GM12878 (cell line): ENCODE results near the gene SBF2. TPM values are rescaled to one million over a fixed set of nuclear protein-coding genes. Genes with fewer than 3 reads are reported as not detected.

Experiments used
- ATAC-seq: fragments of 200-7000 bp; cut with Tn5 transposase; 3 replicates; pipeline ENCODE4 v1.9.1; 2020; ENCODE audit warnings: mild to moderate bottlenecking, moderate library complexity
- BruUV-seq: library from RNA; stranded (reverse); fragments of 400-500 nt; replicated peaks from 2 replicates; lab custom pipeline; 2021; lab: Mats Ljungman, UMichigan
- CTCF ChIA-PET: fragments of 300-600 bp; sonication (Branson Sonifier 250); formaldehyde crosslinking; extraction: SDS; loops from one replicate; lab custom pipeline; 2021; ENCODE audit warnings: inconsistent platforms; lab: Yijun Ruan, JAX
- POLR2A ChIA-PET: fragments of 350-600 bp; formaldehyde crosslinking; extraction: SDS; loops from one replicate; lab custom pipeline; 2021; ENCODE audit warnings: inconsistent platforms; lab: Charles Lee
- RAD21 ChIA-PET: fragments of 300-600 bp; sonication (Branson Sonifier 250); formaldehyde crosslinking; loops from one replicate; lab custom pipeline; 2023; ENCODE audit warnings: antibody characterized with exemption; ENCODE audit not compliant: unreplicated experiment; lab: Charles Lee
- SMC1A ChIA-PET: fragments of 300-600 bp; sonication (Branson Sonifier 250); formaldehyde crosslinking; loops from one replicate; lab custom pipeline; 2023; ENCODE audit not compliant: unreplicated experiment, uncharacterized antibody; lab: Charles Lee
- DNase-seq: peaks from one replicate; pipeline ENCODE4 v3.0.0-alpha.2; 2011; ENCODE audit warnings: low read depth, low spot score
- FAIRE-seq: peaks from 3 replicates; lab custom pipeline; 2011; peaks lifted over from hg19 to GRCh38; lab: Jason Lieb, UNC
- H2AFZ ChIP-seq: 2 replicates; pipeline ENCODE4 v1.6.0; 2011; ENCODE audit warnings: low read depth, low read length, control low read depth; ENCODE audit not compliant: control insufficient read depth
- H3K27ac ChIP-seq: 2 replicates; pipeline ENCODE4 v1.5.1; 2011; ENCODE audit warnings: control low read depth; ENCODE audit not compliant: control insufficient read depth, insufficient read depth
- H3K27me3 ChIP-seq, 2 experiments: replicated peaks in 1 of 2; 2 replicates each; pipeline versions ENCODE4 v1.6.0 to v1.6.1; 2011; ENCODE audit warnings: low read length in 1 of 2; ENCODE audit not compliant: control insufficient read depth in 2 of 2, insufficient read depth in 2 of 2
- H3K36me3 ChIP-seq, 2 experiments: 2 replicates each; pipeline ENCODE4 v1.5.1; 2011; ENCODE audit warnings: low read length in 1 of 2; ENCODE audit not compliant: control insufficient read depth in 2 of 2, insufficient read depth in 2 of 2
- H3K4me1 ChIP-seq: 2 replicates; pipeline ENCODE4 v1.6.1; 2011; ENCODE audit warnings: mild to moderate bottlenecking, low read length, moderate library complexity, mixed read lengths; ENCODE audit not compliant: control insufficient read depth, insufficient read depth
- H3K4me2 ChIP-seq: 2 replicates; pipeline ENCODE4 v1.6.0; 2011; ENCODE audit warnings: control low read depth; ENCODE audit not compliant: control insufficient read depth, insufficient read depth
- H3K4me3 ChIP-seq: fragments of 200-600 bp; sonication (generic); 2 replicates; pipeline ENCODE4 v1.5.1; 2016
- H3K79me2 ChIP-seq: 2 replicates; pipeline ENCODE4 v1.6.0; 2011; ENCODE audit warnings: low read length; ENCODE audit not compliant: control insufficient read depth, insufficient read depth
- H3K9ac ChIP-seq: 2 replicates; pipeline ENCODE4 v1.8.0; 2011; ENCODE audit warnings: low read length, control low read depth, mixed read lengths; ENCODE audit not compliant: control insufficient read depth, insufficient read depth
- H3K9me3 ChIP-seq: replicated peaks from 3 replicates; pipeline ENCODE4 v1.5.1; 2011; ENCODE audit warnings: mild to moderate bottlenecking, low read length; ENCODE audit not compliant: control insufficient read depth, insufficient read depth
- H4K20me1 ChIP-seq: 2 replicates; pipeline ENCODE4 v1.6.0; 2011; ENCODE audit not compliant: control insufficient read depth, insufficient read depth
- BRCA1 ChIP-seq: IDR thresholded peaks from 2 replicates; pipeline ENCODE4 v1.6.1; 2011; ENCODE audit warnings: low read depth, low read length, improper control_type of control experiment
- EED ChIP-seq: sonication (generic); IDR thresholded peaks from 2 replicates; pipeline ENCODE4 v1.6.1; 2016; ENCODE audit warnings: antibody characterized with exemption, low read depth
- FOS ChIP-seq: IDR thresholded peaks from 3 replicates; pipeline ENCODE4 v1.6.1; 2011; ENCODE audit warnings: borderline replicate concordance; ENCODE audit not compliant: insufficient read length; ENCODE audit errors: extremely low read depth
- HSF1 ChIP-seq: fragments of 150-350 bp; IDR thresholded peaks from 2 replicates; pipeline ENCODE4 v1.6.1; 2014; ENCODE audit warnings: mild to moderate bottlenecking, low read depth, low read length
- SREBF1 ChIP-seq: IDR thresholded peaks from 2 replicates; pipeline ENCODE4 v1.6.1; 2012; ENCODE audit warnings: mild to moderate bottlenecking, low read length
- SUPT20H ChIP-seq: IDR thresholded peaks from 2 replicates; pipeline ENCODE4 v1.6.1; 2011; ENCODE audit warnings: low read depth, mild to moderate bottlenecking, low read length, moderate library complexity, borderline replicate concordance; ENCODE audit not compliant: control insufficient read depth
- TAF1 ChIP-seq: IDR thresholded peaks from 2 replicates; pipeline ENCODE4 v1.6.1; 2011; ENCODE audit warnings: mild to moderate bottlenecking, low read depth, low read length, borderline replicate concordance
- ZNF384 ChIP-seq: IDR thresholded peaks from 2 replicates; pipeline ENCODE4 v1.6.1; 2012; ENCODE audit warnings: low read depth, mild to moderate bottlenecking, low read length, improper control_type of control experiment, borderline replicate concordance
- in situ Hi-C: fragments of 300-500 bp; cut with MboI; formaldehyde crosslinking; loops from 9 replicates; pipeline ENCODE4 v1.14.3; 2018; ENCODE audit warnings: mixed read lengths
- intact Hi-C: fragments of 100-400 bp; cut with micrococcal nuclease; formaldehyde crosslinking; loops from one replicate; pipeline ENCODE4 v1.14.2; 2022; ENCODE audit not compliant: unreplicated experiment
- polyA plus RNA-seq, 11 experiments: library from polyadenylated mRNA; depleted of rRNA in 4 of 11; unstranded in 6 of 11; stranded (reverse) in 5 of 11; fragments of >200 nt; fragmentation: Nextera tagmentation in 4 of 11; fragmentation: Illumina TruSeq in 1 of 11; extraction: Ambion mirVana in 4 of 11; extraction: Trizol in 1 of 11; gene quantifications; 1 replicate in 1 of 11; 2 replicates in 10 of 11; pipeline versions ENCODE4 v1.2.1 to v1.2.3, GENCODE V29; 2011 to 2016; ENCODE audit warnings: inconsistent platforms in 2 of 11, missing spikeins in 2 of 11, low read depth in 1 of 11
- total RNA-seq, 4 experiments: library from RNA; depleted of rRNA in 3 of 4; stranded (reverse); fragments of >200 nt in 3 of 4; fragmentation: Illumina TruSeq in 1 of 4; extraction: Trizol in 1 of 4; gene quantifications; 2 replicates each; pipeline versions ENCODE4 v1.2.1 to v1.2.3, GENCODE V29; 2013 to 2021
- TF ChIP-seq, protein P1 (sequence below), 3 experiments: IDR thresholded peaks in 2 of 3; conservative IDR thresholded peaks in 1 of 3; 2 replicates each; pipeline ENCODE4 v1.5.1; 2011; ENCODE audit warnings: low read depth in 3 of 3, low read length in 3 of 3, mild to moderate bottlenecking in 3 of 3, control low read depth in 2 of 3, moderate library complexity in 2 of 3, inconsistent platforms in 1 of 3, mixed read lengths in 1 of 3; ENCODE audit not compliant: control insufficient read depth in 2 of 3, insufficient read depth in 1 of 3; ENCODE audit errors: extremely low read depth in 1 of 3
- TF ChIP-seq, protein P2 (sequence below): fragments of 450-650 bp; formaldehyde crosslinking; IDR thresholded peaks from 2 replicates; pipeline ENCODE4 v1.4.0; 2020; ENCODE audit warnings: mild to moderate bottlenecking, moderate library complexity
- TF ChIP-seq, protein P3 (sequence below): IDR thresholded peaks from 2 replicates; pipeline ENCODE4 v1.6.1; 2012; ENCODE audit warnings: improper control_type of control experiment, low read depth, low read length; ENCODE audit not compliant: insufficient replicate concordance

Gene SBF2
- total and polyA plus RNA-seq, 10 of the 15 experiments (the other 5 are each of a cell fraction or from before 2014, with no cell fraction given), result 0.24 to 2.3 (median 1.1) TPM

DNA sequence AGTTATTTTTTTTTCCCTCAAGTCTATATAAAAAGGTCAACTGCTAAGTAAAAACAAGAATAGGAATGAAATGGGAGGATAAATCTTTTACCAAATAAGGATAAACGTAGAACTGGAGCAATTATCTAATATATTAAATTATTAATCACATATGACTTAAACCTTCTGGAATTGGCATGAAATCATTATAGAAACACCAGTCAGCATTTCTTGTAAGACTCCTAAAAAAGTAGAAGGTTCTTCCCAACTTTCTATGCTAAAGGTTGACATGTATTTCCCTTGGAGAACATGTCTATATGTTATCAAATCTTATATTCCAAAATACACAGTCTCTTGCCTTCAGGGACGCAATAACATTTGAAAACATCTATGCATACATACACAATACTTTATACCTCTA, 143.2 kb downstream of the SBF2 start (continued):
- TF ChIP-seq, protein P1, sequence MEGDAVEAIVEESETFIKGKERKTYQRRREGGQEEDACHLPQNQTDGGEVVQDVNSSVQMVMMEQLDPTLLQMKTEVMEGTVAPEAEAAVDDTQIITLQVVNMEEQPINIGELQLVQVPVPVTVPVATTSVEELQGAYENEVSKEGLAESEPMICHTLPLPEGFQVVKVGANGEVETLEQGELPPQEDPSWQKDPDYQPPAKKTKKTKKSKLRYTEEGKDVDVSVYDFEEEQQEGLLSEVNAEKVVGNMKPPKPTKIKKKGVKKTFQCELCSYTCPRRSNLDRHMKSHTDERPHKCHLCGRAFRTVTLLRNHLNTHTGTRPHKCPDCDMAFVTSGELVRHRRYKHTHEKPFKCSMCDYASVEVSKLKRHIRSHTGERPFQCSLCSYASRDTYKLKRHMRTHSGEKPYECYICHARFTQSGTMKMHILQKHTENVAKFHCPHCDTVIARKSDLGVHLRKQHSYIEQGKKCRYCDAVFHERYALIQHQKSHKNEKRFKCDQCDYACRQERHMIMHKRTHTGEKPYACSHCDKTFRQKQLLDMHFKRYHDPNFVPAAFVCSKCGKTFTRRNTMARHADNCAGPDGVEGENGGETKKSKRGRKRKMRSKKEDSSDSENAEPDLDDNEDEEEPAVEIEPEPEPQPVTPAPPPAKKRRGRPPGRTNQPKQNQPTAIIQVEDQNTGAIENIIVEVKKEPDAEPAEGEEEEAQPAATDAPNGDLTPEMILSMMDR (IDR thresholded peaks at IDR 0.05 in 2 of 3, conservative IDR thresholded peaks at IDR 0.05 in 1 of 3; ENCODE audit: control insufficient read depth in 2 of 3, extremely low read depth in 1 of 3, insufficient read depth in 1 of 3, low read depth in 3 of 3, low read length in 3 of 3), result no peak
- TF ChIP-seq SREBF1 (no peak), FOS (no peak), EED (no peak), BRCA1 (no peak), TAF1 (no peak)
- TF ChIP-seq, protein P2, sequence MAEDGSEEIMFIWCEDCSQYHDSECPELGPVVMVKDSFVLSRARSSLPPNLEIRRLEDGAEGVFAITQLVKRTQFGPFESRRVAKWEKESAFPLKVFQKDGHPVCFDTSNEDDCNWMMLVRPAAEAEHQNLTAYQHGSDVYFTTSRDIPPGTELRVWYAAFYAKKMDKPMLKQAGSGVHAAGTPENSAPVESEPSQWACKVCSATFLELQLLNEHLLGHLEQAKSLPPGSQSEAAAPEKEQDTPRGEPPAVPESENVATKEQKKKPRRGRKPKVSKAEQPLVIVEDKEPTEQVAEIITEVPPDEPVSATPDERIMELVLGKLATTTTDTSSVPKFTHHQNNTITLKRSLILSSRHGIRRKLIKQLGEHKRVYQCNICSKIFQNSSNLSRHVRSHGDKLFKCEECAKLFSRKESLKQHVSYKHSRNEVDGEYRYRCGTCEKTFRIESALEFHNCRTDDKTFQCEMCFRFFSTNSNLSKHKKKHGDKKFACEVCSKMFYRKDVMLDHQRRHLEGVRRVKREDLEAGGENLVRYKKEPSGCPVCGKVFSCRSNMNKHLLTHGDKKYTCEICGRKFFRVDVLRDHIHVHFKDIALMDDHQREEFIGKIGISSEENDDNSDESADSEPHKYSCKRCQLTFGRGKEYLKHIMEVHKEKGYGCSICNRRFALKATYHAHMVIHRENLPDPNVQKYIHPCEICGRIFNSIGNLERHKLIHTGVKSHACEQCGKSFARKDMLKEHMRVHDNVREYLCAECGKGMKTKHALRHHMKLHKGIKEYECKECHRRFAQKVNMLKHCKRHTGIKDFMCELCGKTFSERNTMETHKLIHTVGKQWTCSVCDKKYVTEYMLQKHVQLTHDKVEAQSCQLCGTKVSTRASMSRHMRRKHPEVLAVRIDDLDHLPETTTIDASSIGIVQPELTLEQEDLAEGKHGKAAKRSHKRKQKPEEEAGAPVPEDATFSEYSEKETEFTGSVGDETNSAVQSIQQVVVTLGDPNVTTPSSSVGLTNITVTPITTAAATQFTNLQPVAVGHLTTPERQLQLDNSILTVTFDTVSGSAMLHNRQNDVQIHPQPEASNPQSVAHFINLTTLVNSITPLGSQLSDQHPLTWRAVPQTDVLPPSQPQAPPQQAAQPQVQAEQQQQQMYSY (CRISPR knock-in tag), result no peak

DNA sequence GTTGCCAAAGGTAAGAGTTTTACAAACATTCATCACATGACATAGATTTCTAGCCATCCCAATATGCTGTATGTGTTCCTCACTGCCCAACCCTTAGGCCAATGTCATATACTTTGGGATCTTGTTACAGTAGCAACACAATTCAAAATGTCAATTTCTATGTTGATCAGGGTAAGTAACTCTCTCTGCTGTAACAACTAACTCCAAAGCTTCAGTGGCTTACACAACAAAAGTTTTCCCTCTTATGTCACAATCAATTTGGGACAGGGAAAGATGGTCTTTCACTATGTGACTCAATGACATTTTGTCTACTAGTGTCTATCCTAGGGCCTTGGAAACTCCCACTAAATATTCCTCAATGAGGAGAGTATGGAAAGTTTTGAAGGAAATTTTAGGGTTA, 144.5 kb downstream of the SBF2 start:
- no peak for FAIRE-seq
- TF ChIP-seq HSF1 (no peak), ZNF384 (no peak), SUPT20H (no peak)
- TF ChIP-seq, protein P3, sequence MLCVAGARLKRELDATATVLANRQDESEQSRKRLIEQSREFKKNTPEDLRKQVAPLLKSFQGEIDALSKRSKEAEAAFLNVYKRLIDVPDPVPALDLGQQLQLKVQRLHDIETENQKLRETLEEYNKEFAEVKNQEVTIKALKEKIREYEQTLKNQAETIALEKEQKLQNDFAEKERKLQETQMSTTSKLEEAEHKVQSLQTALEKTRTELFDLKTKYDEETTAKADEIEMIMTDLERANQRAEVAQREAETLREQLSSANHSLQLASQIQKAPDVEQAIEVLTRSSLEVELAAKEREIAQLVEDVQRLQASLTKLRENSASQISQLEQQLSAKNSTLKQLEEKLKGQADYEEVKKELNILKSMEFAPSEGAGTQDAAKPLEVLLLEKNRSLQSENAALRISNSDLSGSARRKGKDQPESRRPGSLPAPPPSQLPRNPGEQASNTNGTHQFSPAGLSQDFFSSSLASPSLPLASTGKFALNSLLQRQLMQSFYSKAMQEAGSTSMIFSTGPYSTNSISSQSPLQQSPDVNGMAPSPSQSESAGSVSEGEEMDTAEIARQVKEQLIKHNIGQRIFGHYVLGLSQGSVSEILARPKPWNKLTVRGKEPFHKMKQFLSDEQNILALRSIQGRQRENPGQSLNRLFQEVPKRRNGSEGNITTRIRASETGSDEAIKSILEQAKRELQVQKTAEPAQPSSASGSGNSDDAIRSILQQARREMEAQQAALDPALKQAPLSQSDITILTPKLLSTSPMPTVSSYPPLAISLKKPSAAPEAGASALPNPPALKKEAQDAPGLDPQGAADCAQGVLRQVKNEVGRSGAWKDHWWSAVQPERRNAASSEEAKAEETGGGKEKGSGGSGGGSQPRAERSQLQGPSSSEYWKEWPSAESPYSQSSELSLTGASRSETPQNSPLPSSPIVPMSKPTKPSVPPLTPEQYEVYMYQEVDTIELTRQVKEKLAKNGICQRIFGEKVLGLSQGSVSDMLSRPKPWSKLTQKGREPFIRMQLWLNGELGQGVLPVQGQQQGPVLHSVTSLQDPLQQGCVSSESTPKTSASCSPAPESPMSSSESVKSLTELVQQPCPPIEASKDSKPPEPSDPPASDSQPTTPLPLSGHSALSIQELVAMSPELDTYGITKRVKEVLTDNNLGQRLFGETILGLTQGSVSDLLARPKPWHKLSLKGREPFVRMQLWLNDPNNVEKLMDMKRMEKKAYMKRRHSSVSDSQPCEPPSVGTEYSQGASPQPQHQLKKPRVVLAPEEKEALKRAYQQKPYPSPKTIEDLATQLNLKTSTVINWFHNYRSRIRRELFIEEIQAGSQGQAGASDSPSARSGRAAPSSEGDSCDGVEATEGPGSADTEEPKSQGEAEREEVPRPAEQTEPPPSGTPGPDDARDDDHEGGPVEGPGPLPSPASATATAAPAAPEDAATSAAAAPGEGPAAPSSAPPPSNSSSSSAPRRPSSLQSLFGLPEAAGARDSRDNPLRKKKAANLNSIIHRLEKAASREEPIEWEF, result no peak

More for the DNA sequence above, 144.5 kb downstream of the SBF2 start:
- H3K36me3 ChIP-seq, result no peaks in the 10 kb centered on the region
- no peaks in the 10 kb centered on the region for H4K20me1 ChIP-seq
- H3K27me3 ChIP-seq, result no peaks in the 10 kb centered on the region
- no peaks in the 10 kb centered on the region for H3K4me1 ChIP-seq
- no TSS peak for BruUV-seq
- H3K27ac ChIP-seq, result no peak overlapping the region
- ChIA-PET RAD21 (no interaction called here), POLR2A (no interaction called here), SMC1A (no interaction called here), CTCF (no interaction called here)
- no peaks in the 10 kb centered on the region for H3K9me3 ChIP-seq
- no peak overlapping the region for H2AFZ ChIP-seq
- no peak overlapping the region for H3K9ac ChIP-seq
- H3K4me3 ChIP-seq, result no peak overlapping the region
- intact Hi-C loops, result no loop called here
- DNase-seq (no peak), ATAC-seq (no peak)
- H3K79me2 ChIP-seq, result no peaks in the 10 kb centered on the region
- in situ Hi-C loops, result no loop called here
- no peak overlapping the region for H3K4me2 ChIP-seq
